Gastroesophageal sphincter (tissue), 4 donors: ENCODE results near the gene SDC1. TPM values are rescaled to one million over a fixed set of nuclear protein-coding genes. Genes with fewer than 3 reads are reported as not detected.

Source experiments
- ATAC-seq: fragments of 150-250 bp; one replicate; pipeline ENCODE4 v1.9.1; 2016; ENCODE audit warnings: mild to moderate bottlenecking, moderate library complexity
- H3K27ac ChIP-seq, 4 donors: fragments of 200-600 bp; sonication (generic) in 3 of 4; 1 replicate in 3 of 4; 2 replicates in 1 of 4; pipeline ENCODE4 v1.5.1; 2016 to 2019
- H3K27me3 ChIP-seq: fragments of 200-600 bp; sonication (generic); one replicate; pipeline ENCODE4 v1.5.1; 2019
- H3K36me3 ChIP-seq, 2 donors: fragments of 200-600 bp; sonication (generic); one replicate each; pipeline ENCODE4 v1.5.1; 2019; ENCODE audit warnings: control low read depth in 1 of 2
- H3K4me1 ChIP-seq, 3 donors: fragments of 200-600 bp; sonication (generic); 1 replicate in 2 of 3; 2 replicates in 1 of 3; pipeline ENCODE4 v1.5.1; 2016 to 2019; ENCODE audit warnings: control low read depth in 2 of 3
- H3K4me3 ChIP-seq, 2 donors: fragments of 200-600 bp; sonication (generic); one replicate each; pipeline ENCODE4 v1.5.1; 2019; ENCODE audit warnings: mild to moderate bottlenecking in 1 of 2, moderate library complexity in 1 of 2
- H3K9me3 ChIP-seq, 3 donors: fragments of 200-600 bp; sonication (generic); one replicate each; pipeline ENCODE4 v1.5.1; 2017 to 2019; ENCODE audit warnings: control low read depth in 2 of 3
- CTCF ChIP-seq, 4 experiments: fragments of 200-600 bp in 2 of 4; fragments of 450-650 bp in 2 of 4; sonication (generic) in 1 of 4; IDR thresholded peaks; one replicate each; pipeline ENCODE4 v1.5.1; 2017 to 2019; ENCODE audit warnings: antibody characterized with exemption in 4 of 4, mild to moderate bottlenecking in 2 of 4, moderate library complexity in 2 of 4
- EP300 ChIP-seq: sonication (generic); formaldehyde crosslinking; IDR thresholded peaks from one replicate; pipeline ENCODE4 v1.6.1; 2017; ENCODE audit warnings: antibody characterized with exemption, mild to moderate bottlenecking
- POLR2A ChIP-seq, 2 donors: fragments of 450-650 bp; IDR thresholded peaks; one replicate each; pipeline ENCODE4 v1.6.1; 2017; ENCODE audit warnings: antibody characterized with exemption in 2 of 2, mild to moderate bottlenecking in 2 of 2, moderate library complexity in 1 of 2
- POLR2AphosphoS5 ChIP-seq: sonication (generic); formaldehyde crosslinking; IDR thresholded peaks from one replicate; pipeline ENCODE4 v1.6.1; 2017; ENCODE audit warnings: antibody characterized with exemption
- WGBS, 2 donors: methylation state at CpG; one replicate each; pipeline ENCODE4 v1.1.5; 2018; ENCODE audit warnings: low coverage in 1 of 2; 5-methylcytosine and 5-hydroxymethylcytosine counted together
- total RNA-seq, 4 donors: library from RNA; depleted of rRNA; stranded (reverse); fragments of >200 nt; gene quantifications; one replicate each; pipeline ENCODE4 v1.1.0, GENCODE V29; 2016

SDC1 gene
- total RNA-seq, 4 donors from 2014 or later, result 1.1 to 29.5 (median 1.8) TPM

GRCh38 chr2:20176760-20177159 is 48.2 kb downstream of the SDC1 start:
- H3K4me3 ChIP-seq, result no peak overlapping the region
- no peaks in the 10 kb centered on the region for H3K9me3 ChIP-seq
- H3K27ac ChIP-seq, result no peak overlapping the region
- TF ChIP-seq EP300 (no peak), POLR2A (IDR thresholded peaks at IDR 0.05) (no peak), POLR2AphosphoS5 (no peak), CTCF (IDR thresholded peaks at IDR 0.05) (no peak)
- ATAC-seq, result no peak
- WGBS, 2 donors, result 100% methylated on average over 1 of the region's 5 CpGs; no CpG with 5 or more reads in 1 of the 2 donors
- no peaks in the 10 kb centered on the region for H3K27me3 ChIP-seq
- H3K36me3 ChIP-seq, result no peaks in the 10 kb centered on the region
- no peaks in the 10 kb centered on the region for H3K4me1 ChIP-seq

GRCh38 chr2:20175931-20176330 is 49.0 kb downstream of the SDC1 start:
- TF ChIP-seq CTCF (IDR thresholded peaks at IDR 0.05) (no peak), POLR2AphosphoS5 (no peak), EP300 (no peak), POLR2A (IDR thresholded peaks at IDR 0.05) (no peak)
- no peaks in the 10 kb centered on the region for H3K27me3 ChIP-seq
- ATAC-seq, result no peak
- no peak overlapping the region for H3K4me3 ChIP-seq
- H3K36me3 ChIP-seq, result no peaks in the 10 kb centered on the region
- H3K27ac ChIP-seq, result no peak overlapping the region
- H3K4me1 ChIP-seq, result no peaks in the 10 kb centered on the region
- WGBS, 2 donors, result 87 to 93% methylated on average over 3 of the region's 3 CpGs
- H3K9me3 ChIP-seq, result no peaks in the 10 kb centered on the region

DNA sequence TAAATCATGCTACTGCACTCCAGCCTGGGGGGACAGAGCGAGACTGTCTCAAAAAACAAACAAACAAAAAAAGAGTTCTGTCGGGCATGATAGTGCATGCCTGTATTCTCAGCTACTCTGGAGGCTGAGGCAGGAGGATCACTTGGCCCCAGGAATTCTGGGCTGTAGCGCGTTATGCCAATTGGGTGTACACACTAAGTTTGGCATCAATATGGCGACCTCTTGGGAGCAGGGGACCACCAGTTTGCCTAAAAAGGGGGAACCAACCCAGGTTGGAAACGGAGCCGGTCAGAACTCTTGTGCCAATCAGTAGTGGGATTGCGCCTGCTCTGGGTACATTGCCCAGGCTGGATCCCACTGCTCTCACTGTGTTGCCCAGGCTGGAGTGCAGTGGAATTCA is 49.7 kb downstream of the SDC1 start:
- 33 to 92% methylated on average over 1 to 7 of the region's 8 CpGs for WGBS, 2 donors
- Histone ChIP-seq H3K27ac (no peak overlapping the region), H3K4me3 (no peak overlapping the region), H3K36me3 (no peaks in the 10 kb centered on the region), H3K4me1 (no peaks in the 10 kb centered on the region), H3K9me3 (no peaks in the 10 kb centered on the region), H3K27me3 (no peaks in the 10 kb centered on the region)
- no peak for TF ChIP-seq EP300
- TF ChIP-seq POLR2AphosphoS5, result no peak
- TF ChIP-seq CTCF (IDR thresholded peaks at IDR 0.05), result no peak
- no peak for TF ChIP-seq POLR2A (IDR thresholded peaks at IDR 0.05)
- no peak for ATAC-seq

GRCh38 chr2:20174410-20174809 is 50.5 kb downstream of the SDC1 start:
- WGBS, 2 donors, result 83 to 100% methylated on average over 1 to 2 of the region's 2 CpGs
- Histone ChIP-seq H3K27me3 (peaks cover under 1% of the 10 kb centered on the region), H3K4me3 (no peak overlapping the region), H3K4me1 (no peaks in the 10 kb centered on the region), H3K36me3 (no peaks in the 10 kb centered on the region), H3K27ac (no peak overlapping the region), H3K9me3 (no peaks in the 10 kb centered on the region)
- no peak for ATAC-seq
- TF ChIP-seq CTCF (IDR thresholded peaks at IDR 0.05) (no peak), POLR2AphosphoS5 (no peak), EP300 (no peak), POLR2A (IDR thresholded peaks at IDR 0.05) (no peak)

GRCh38 chr2:20173496-20174402 is 51.2 kb downstream of the SDC1 start:
- Histone ChIP-seq H3K36me3 (no peaks in the 10 kb centered on the region), H3K4me1 (no peaks in the 10 kb centered on the region), H3K9me3 (no peaks in the 10 kb centered on the region), H3K4me3 (no peak overlapping the region), H3K27ac (no peak overlapping the region), H3K27me3 (peaks cover 7% of the 10 kb centered on the region)
- ATAC-seq, result no peak
- 82 to 94% methylated on average over 4 to 5 of the region's 14 CpGs for WGBS, 2 donors
- TF ChIP-seq EP300 (no peak), POLR2A (IDR thresholded peaks at IDR 0.05) (no peak), POLR2AphosphoS5 (no peak), CTCF (IDR thresholded peaks at IDR 0.05) (no peak)
